NCI-H1694 (cell line): ENCODE measurements around the gene POU3F1.

Experiments
- DNase-seq: peaks from one replicate; lab custom pipeline; 2025; lab: John Stamatoyannopoulos, UW

The POU3F1 gene

DNA sequence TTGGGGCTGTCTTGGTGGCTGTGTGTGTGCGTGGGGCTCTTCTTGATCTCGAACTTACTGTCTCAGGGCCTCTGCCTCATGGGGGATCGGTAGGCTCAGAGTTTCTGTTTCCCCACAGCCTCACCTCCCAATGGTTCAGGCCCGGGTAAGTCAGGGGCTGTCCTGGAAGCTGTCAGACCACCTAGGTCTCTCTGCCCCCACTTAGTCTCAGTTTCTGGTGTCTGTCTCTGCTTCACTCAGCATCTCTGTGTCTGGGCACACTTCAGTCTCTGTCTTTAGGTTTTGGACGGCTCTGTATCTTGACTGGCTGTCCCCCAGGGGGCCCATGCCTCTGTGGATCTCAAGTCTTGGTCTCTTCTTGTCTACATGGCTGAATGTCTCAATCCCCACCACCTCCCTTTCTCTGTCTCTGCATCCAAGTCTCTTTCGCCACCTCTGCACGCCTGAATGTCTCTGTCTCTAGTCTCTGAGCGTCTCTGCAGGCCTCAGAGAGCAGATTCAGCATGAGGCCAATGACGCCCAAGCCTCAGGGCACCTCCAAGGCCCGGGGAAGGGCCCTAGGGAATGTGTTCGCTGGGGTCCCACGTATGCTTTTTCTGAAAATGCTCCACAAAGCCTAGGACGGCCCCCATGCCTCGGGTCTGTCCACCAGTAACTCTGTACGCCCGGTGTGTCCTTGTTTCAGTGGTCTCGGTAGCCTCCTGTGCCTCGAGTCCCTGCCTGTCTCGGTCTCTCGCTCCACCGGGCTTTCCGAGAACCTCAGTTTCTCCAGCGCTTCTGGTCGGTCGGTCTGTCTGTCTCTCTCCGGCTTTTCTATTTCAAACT lies 42.1 kb downstream of the POU3F1 start:
- DNase-seq, result no peak

GRCh38 chr1:38003261-38004250 lies 43.0 kb downstream of the POU3F1 start:
- DNase-seq, result no peak

DNA sequence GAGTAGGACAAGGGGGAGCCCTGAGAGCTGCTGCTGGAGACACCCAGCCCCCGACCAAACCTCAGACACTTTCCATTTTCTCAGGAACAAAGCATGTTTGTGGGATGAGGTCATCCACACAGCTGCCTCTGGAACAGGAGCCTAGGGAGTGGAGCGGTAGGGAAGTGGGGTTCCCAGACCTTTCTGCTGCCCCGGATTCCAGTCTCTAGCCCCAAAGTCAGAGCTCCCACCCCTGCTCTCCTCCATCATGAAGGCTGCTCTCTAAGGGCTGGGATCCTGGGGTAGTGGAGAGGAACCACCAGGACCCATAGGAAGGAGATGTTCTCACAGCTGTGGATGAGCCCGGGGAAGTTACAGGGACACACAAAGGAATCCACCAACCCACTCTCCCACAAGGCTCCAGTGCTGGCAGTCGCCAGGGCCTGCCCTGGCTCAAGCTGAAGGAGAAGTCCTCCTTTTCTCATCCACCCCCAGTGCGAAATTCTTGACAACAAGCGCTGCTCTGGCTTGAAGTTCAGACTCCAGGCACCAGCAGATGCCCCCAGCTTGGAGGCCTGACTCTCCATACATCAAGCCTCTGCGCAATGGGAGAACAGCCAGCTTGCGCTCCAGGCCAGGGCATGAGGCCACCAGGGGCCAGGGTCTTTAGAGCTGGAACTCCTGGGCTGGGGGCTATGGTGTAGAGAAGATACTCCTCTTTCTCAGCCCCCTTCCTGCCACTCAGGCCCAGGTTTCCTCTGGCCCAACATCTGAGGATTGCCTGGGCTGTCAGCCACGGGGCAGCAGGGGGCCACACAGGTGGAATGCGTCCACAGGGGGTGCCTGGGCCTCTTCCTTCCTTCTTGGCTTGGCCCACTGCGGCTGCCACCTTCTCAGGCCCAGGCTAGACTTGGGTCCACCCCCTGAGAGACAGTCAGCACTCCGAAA lies 45.8 kb downstream of the POU3F1 start:
- DNase-seq, result no peak

DNA sequence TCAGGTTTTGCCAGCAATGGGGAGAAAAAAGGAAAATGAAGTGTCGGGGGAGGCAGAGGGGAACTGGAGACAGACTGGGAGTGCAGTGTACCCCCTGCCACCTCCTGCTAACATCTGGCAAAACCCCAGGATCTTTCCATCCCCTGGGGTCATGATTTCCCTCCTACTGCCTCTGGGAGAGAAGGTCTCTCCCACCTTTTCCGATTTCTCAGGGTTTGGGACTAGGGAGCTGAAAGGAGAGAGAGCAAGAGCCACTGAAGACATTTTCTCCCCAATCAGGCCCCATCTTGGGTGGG lies 46.4 kb downstream of the POU3F1 start:
- no peak for DNase-seq

DNA sequence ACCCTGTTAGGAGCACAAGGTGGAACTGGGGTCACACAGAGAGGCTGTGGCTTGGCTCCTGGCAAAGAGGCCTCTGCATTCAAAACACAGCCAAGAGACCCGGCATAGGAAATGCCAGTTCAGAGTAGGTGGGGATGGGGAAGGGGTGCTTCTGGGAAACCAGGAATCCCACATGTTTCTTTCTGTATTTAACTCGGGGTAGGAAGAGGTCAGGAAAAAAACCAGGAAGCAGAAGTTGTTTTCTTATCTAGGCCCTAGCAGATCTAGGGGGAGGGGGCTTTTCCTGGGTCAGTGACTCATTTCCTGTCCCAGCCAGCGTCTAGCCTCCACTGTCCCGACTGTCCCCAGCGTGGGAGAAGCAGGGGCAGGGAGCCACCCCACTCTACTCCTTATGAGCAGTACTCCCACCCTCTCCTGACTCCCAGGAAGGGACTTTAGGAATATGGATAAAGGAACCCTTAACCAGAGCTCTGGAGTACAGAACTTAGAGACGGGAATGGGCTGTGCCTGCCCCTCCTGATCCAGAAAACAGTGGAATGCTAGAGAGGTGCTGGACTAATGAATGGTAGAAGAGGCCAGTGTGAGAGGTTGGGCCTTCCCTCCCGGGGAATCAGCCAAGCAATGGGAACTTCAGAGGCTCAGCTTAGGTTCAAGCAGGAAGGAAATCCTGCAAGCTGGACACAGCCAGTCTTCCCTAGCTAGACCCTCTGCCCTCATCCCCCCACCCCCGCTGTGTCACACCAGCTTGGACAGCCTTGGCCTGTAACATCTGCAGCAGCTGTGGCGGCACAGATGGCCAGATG lies 47.0 kb downstream of the POU3F1 start:
- no peak for DNase-seq

GRCh38 chr1:37998913-37999429 lies 47.6 kb downstream of the POU3F1 start:
- no peak for DNase-seq

GRCh38 chr1:37998089-37998808 lies 48.3 kb downstream of the POU3F1 start:
- no peak for DNase-seq

GRCh38 chr1:37997256-37998088 lies 49.1 kb downstream of the POU3F1 start:
- DNase-seq, result no peak

DNA sequence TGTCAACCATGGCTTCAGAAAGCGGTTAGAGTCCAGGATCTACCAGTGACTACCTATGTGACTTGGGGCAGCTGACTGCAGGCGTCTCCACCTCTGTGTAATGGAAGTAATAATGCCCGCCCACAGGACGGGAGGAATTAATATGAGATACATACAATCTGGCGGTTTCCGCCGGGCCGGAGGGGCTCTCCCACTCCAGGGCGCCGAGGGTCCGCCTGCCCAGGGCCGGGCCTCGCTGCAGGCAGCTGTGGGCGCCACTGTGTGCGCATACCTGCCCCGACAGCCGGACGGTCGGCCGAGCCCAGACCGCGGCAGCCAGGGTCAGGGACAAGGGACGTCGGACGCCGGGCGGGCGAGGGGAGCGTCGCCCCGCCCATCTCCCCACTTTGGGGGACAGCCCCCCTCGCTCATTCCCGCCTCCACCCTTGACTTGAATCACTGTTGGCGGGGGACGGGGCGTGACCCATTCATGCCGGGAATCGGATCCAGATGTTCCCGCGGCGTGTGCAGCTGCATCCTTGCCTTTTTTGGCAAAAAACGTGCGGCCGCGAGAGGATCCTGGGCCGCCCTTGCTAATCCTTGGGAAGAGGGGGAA lies 50.7 kb downstream of the POU3F1 start:
- DNase-seq, result no peak

DNA sequence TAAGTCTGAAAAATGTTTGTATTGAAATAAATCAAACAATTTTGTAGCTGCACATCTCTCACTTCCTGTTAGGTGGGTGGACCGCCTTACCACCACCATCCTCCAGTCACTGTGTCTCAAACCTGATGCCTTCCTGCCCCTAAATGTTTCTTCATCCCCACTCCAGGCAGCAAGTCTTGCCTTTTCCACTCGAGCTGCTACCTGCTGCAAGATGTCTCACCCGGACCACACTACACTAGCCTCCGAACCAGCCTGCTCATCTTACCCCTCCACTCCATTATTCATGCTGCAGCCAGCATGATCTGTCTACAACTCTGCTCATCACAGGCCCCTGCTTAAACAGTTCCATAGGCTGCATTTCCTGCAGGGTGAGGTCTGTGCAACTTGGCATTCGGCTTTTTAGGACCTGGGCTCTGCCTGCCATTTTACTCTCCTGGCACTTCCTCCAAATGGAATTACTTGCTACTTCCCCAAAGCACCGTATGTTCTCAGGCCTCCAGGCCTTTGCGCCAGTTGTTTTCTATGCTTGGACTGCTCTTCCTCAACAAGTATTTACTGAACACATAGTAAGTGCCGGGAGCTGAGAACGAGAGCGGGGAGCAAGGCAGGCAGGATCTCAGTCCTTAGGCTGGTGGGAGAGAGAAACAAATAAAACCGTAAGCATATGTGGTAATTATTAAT lies 51.6 kb downstream of the POU3F1 start:
- DNase-seq, result no peak
